ENCODE results near the gene ZSCAN9. TPM values are rescaled to one million over a fixed set of nuclear protein-coding genes. Genes with fewer than 3 reads are reported as not detected.

Gene ZSCAN9
- total and polyA plus RNA-seq, 9 of the 15 experiments (the other 6 are each of a cell fraction or from before 2014, with no cell fraction given) = 18.8 to 48.9 (median 28.7) TPM

DNA sequence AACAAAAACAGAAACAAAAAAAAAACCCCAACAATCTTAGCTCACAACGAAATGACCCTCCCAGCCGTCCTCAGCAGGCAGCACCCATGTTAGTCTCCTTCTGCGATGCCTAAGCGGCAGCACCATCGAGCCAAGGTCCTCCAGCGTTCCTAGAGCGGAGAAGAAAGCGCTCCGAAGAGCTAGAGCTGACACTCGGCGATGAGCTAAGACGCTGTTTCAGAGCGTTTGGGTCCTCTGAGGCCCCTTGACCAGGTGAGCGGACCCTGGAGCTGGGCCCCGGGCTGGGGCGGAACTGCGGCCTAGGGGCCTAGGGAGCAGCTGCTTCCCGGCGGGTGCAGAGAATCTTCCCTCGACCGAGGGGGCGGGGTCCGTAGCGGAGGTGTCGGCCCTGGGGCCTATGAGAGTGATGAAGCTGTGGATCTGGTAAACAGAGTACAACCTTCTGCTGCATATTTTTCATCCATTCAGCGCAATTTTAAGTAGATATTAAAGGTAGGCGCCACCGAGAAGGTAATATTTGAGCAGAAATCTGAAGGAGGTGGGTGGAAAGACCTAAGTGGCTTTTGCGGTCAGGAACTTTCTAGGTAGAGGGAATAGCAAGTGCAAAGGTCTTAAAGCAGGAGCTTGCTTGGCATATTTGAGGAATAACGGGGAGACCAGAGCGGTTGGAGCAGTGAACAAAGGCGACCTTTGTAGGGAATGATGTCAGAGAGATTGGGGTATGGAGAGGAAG lies 42.1 kb downstream of the ZSCAN9 start, which contains the start of gene ZSCAN26 (continued):
- TF ChIP-seq, protein P1, sequence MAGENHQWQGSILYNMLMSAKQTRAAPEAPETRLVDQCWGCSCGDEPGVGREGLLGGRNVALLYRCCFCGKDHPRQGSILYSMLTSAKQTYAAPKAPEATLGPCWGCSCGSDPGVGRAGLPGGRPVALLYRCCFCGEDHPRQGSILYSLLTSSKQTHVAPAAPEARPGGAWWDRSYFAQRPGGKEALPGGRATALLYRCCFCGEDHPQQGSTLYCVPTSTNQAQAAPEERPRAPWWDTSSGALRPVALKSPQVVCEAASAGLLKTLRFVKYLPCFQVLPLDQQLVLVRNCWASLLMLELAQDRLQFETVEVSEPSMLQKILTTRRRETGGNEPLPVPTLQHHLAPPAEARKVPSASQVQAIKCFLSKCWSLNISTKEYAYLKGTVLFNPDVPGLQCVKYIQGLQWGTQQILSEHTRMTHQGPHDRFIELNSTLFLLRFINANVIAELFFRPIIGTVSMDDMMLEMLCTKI (IDR thresholded peaks at IDR 0.05; ENCODE audit: partially characterized antibody) = no peak
- no peak for TF ChIP-seq ARHGAP35 (IDR thresholded peaks at IDR 0.05; ENCODE audit: partially characterized antibody)
- no peak for TF ChIP-seq CHD2 (IDR thresholded peaks at IDR 0.05; ENCODE audit: low read depth, low read length)
- TF ChIP-seq ZSCAN29 (IDR thresholded peaks at IDR 0.05) = no peak
- TF ChIP-seq SMAD1 (IDR thresholded peaks at IDR 0.05; ENCODE audit: low read depth, low read length, partially characterized antibody) = peak; percentile 31
- TF ChIP-seq RBM25 (IDR thresholded peaks at IDR 0.05; ENCODE audit: low read depth, low read length, severe bottlenecking) = no peak
- no peak for TF ChIP-seq SAFB2 (IDR thresholded peaks at IDR 0.05; ENCODE audit: borderline replicate concordance, low read depth, low read length, severe bottlenecking)
- TF ChIP-seq ZNF354B (CRISPR knock-in tag; IDR thresholded peaks at IDR 0.05) = no peak
- TF ChIP-seq ZNF217 (CRISPR knock-in tag; IDR thresholded peaks at IDR 0.05) = no peak
- peak; percentile 92 for TF ChIP-seq POLR2A (conservative IDR thresholded peaks at IDR 0.05)
- no peak for TF ChIP-seq FOXK1 (CRISPR knock-in tag; IDR thresholded peaks at IDR 0.05; ENCODE audit: borderline replicate concordance)
- no peak for TF ChIP-seq CTCFL (IDR thresholded peaks at IDR 0.05; ENCODE audit: borderline replicate concordance, insufficient read depth, low read depth, low read length, poor library complexity, severe bottlenecking)
- no peak for TF ChIP-seq SMAD2 (IDR thresholded peaks at IDR 0.05; ENCODE audit: low read depth, low read length)
- TF ChIP-seq, protein P2, sequence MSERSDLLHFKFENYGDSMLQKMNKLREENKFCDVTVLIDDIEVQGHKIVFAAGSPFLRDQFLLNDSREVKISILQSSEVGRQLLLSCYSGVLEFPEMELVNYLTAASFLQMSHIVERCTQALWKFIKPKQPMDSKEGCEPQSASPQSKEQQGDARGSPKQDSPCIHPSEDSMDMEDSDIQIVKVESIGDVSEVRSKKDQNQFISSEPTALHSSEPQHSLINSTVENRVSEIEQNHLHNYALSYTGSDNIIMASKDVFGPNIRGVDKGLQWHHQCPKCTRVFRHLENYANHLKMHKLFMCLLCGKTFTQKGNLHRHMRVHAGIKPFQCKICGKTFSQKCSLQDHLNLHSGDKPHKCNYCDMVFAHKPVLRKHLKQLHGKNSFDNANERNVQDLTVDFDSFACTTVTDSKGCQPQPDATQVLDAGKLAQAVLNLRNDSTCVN (CRISPR knock-in tag; IDR thresholded peaks at IDR 0.05) = peak; percentile 87; the same call in 1 of the 2 replicates
- no peak for TF ChIP-seq SIRT6 (IDR thresholded peaks at IDR 0.05; ENCODE audit: low read depth, low read length)
- no peak; the same call in 1 of the 2 replicates for TF ChIP-seq ZZZ3 (IDR thresholded peaks at IDR 0.05)
- 0 out of 2 replicates have a peak, but pooled peaks have one; percentile 49 for TF ChIP-seq HMGXB4 (CRISPR knock-in tag; IDR thresholded peaks at IDR 0.05)
- peak; percentile 28; the same call in 1 of the 2 replicates for TF ChIP-seq TRIM28 (IDR thresholded peaks at IDR 0.05)
- no peak for TF ChIP-seq BDP1 (IDR thresholded peaks at IDR 0.05; ENCODE audit: insufficient read depth, insufficient read length)
- peak; percentile 91 to 92 for TF ChIP-seq UBTF (IDR thresholded peaks at IDR 0.05; ENCODE audit: borderline replicate concordance in 1 of 2, low read depth in 2 of 2, low read length in 2 of 2)

Data from K562 (cell line).